ENCODE data around the gene MRPS33. TPM values are rescaled to one million over a fixed set of nuclear protein-coding genes. Genes with fewer than 3 reads are reported as not detected.

The MRPS33 gene
- total and polyA plus RNA-seq, 2 of the 13 experiments (the other 11 are each of a cell fraction or from before 2014, with no cell fraction given) = 50.9 to 91.0 TPM

- TF ChIP-seq ARID5B (CRISPR knock-in tag; IDR thresholded peaks at IDR 0.05) (0 out of 2 replicates have a peak, but pooled peaks have one; percentile 10), AFF4 (CRISPR knock-in tag; IDR thresholded peaks at IDR 0.05) (no peak), ZFP91 (CRISPR knock-in tag; IDR thresholded peaks at IDR 0.05; ENCODE audit: borderline replicate concordance) (no peak), KLF9 (CRISPR knock-in tag; IDR thresholded peaks at IDR 0.05; ENCODE audit: low read depth) (no peak), ERF (CRISPR knock-in tag; IDR thresholded peaks at IDR 0.05) (0 out of 2 replicates have a peak, but pooled peaks have one; percentile 4), FOXP1 (IDR thresholded peaks at IDR 0.05) (no peak), FOXP1 (CRISPR knock-in tag; IDR thresholded peaks at IDR 0.05) (peak; percentile 33; the same call in 1 of the 2 replicates), ZNF292 (CRISPR knock-in tag; IDR thresholded peaks at IDR 0.05; ENCODE audit: borderline replicate concordance, low read depth) (0 out of 2 replicates have a peak, but pooled peaks have one; percentile 37), ZBTB8A (CRISPR knock-in tag; IDR thresholded peaks at IDR 0.05; ENCODE audit: borderline replicate concordance, low read depth) (no peak)
Measured at GRCh38 chr7:140972344-140972743, 42.4 kb downstream of the MRPS33 start (continued).

All from HepG2 (cell line).